ENCODE results near the gene PLA2G12A.

- TF ChIP-seq EP300 (IDR thresholded peaks at IDR 0.05) (no peak), CTCF (IDR thresholded peaks at IDR 0.05) (no peak)
Measured at GRCh38 chr4:109764376-109764775, 34.5 kb upstream of the PLA2G12A start.

Data from gastroesophageal sphincter (tissue), 3 donors.